ENCODE results near the gene ATR.

The ATR gene

DNA sequence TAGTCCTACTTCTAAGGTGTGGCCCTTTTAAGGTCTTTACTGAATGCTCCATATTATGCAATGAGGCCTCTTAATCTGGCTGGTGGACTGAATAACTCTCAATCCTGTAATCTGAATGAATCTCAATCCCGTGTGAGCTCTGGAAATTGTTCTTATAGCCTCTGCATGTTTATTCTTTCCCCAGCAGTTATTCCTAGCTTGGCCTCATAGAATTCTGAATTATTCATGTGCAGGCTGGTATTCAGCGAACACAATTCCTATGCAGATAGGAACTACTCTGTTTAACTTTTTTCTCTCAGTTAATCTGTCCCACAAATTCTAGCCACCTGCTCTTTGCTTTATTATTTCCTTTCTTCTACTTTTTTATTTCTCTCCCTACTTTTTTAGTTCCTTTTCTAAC, 86.3 kb downstream of the ATR start:
- no peak for DNase-seq (ENCODE audit: extremely low read depth, low read depth)
- TF ChIP-seq, protein P1, sequence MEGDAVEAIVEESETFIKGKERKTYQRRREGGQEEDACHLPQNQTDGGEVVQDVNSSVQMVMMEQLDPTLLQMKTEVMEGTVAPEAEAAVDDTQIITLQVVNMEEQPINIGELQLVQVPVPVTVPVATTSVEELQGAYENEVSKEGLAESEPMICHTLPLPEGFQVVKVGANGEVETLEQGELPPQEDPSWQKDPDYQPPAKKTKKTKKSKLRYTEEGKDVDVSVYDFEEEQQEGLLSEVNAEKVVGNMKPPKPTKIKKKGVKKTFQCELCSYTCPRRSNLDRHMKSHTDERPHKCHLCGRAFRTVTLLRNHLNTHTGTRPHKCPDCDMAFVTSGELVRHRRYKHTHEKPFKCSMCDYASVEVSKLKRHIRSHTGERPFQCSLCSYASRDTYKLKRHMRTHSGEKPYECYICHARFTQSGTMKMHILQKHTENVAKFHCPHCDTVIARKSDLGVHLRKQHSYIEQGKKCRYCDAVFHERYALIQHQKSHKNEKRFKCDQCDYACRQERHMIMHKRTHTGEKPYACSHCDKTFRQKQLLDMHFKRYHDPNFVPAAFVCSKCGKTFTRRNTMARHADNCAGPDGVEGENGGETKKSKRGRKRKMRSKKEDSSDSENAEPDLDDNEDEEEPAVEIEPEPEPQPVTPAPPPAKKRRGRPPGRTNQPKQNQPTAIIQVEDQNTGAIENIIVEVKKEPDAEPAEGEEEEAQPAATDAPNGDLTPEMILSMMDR (IDR thresholded peaks at IDR 0.05; ENCODE audit: low read depth, low read length): no peak

DNA sequence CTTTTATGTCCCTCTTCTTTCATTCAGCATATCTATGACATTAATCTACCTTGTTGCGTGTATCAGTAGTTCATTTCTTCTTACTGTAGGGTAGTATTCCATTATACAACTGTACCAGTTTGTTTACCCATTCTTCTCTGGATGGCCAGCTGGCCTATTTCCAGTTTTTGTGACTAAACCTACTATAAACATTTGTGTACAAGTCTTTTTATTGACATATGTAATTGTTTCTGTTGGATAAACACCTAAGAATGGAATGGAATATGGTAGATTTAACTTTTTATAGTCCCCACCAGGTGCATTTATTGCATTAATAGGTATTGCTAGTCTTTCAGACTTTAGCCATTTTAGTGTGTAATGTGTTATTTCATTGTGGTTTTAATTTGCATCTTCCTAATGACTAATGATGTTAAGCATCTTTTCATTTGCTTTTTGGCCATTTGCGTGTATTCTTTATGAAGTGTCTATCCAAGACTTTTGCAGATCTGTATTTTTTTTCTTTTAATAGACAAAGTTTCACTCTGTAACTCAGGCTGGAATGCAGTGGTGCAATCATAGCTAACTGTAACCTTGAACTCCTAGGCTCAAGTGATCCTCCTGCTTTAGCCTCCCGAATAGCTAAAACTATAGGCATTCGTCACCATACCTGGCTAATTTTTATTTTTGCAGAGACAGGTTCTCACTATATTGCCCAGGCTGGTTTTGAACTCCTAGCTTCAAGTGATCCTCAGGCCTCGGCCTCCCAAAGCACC, 88.8 kb downstream of the ATR start:
- DNase-seq (ENCODE audit: extremely low read depth, low read depth): no peak
- TF ChIP-seq, protein P1 (IDR thresholded peaks at IDR 0.05; ENCODE audit: low read depth, low read length): no peak

DNA sequence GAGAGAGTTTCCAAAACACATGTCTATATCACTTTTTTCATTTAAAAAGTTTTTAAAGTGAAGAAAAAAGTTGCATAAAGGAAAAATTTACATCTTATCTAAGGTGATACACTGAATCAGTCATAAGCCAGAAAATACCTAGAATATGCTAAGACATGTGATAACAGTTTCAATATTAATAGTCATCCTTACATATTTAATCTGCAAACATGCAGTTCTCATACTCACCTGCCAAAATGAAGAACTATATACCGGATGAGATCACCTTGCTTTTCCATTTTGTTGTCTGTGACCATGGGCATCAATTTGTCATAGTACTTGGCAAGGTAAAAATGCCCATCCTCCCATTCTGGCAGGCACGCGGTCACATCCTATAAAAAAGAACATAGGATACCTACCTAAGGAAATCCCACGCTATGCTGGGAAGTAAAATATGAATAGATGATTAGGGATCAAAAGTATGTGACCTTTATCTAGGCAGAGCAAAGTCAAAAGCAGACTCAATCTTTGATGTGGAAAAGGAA, 93.6 kb downstream of the ATR start:
- no peak for DNase-seq (ENCODE audit: extremely low read depth, low read depth)
- TF ChIP-seq, protein P1 (IDR thresholded peaks at IDR 0.05; ENCODE audit: low read depth, low read length): no peak

DNA sequence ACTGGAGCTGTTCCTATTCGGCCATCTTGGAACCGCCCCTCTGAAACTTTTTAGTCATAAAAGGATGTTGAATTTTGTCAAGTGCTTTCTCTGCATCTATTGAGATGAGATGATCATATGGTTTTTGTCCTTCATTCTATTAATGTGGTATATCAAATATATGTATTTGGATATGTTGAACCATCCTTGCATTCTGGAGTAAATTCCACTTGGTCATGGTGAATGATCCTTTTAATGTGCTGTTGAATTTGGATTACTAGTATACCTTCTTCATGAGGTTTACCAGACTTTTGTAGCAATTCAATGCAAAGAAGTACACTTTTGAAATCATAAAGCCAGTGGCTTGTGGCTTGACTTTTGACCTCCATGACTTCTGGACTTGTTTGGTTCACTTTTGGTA, 97.3 kb downstream of the ATR start:
- TF ChIP-seq, protein P1 (IDR thresholded peaks at IDR 0.05; ENCODE audit: low read depth, low read length): no peak
- no peak for DNase-seq (ENCODE audit: extremely low read depth, low read depth)

DNA sequence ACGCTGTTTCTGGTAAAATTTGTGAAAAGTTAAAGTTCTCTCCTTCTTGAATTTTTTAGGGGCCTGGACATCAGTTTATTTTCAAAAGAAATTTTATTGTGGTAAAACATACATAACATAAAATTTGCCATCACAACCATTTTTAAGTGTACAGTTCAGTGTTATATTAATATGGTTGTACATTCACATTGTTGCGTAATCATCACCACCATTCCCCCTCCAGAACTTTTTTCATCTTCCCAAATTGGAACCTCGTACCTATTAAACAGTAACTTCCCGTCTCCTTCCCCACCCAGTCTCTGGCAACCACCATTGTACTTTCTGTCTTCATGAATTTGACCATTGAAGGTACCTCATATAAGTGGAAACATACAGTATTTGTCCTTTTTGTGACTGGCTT, 107.7 kb downstream of the ATR start:
- DNase-seq (ENCODE audit: extremely low read depth, low read depth): no peak
- TF ChIP-seq, protein P1 (IDR thresholded peaks at IDR 0.05; ENCODE audit: low read depth, low read length): no peak

DNA sequence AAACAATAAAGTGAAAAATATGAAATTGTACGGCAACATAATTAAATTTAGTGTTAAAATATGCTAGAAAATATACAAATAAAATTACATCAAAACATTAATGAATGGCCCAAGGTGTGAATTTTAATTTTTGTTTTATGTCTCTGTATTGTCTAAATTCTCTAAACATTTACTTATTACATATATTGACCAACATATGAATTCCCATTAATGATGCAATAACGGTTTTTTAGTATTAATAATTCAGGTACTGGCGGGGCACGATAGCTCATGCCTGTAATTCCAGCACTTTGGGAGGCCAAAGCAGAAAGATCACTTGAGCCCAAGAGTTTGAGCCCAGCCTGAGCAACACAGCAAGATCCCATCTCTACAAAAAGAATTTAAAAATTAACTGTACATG, 110.1 kb downstream of the ATR start:
- TF ChIP-seq, protein P1 (IDR thresholded peaks at IDR 0.05; ENCODE audit: low read depth, low read length): no peak
- no peak for DNase-seq (ENCODE audit: extremely low read depth, low read depth)

DNA sequence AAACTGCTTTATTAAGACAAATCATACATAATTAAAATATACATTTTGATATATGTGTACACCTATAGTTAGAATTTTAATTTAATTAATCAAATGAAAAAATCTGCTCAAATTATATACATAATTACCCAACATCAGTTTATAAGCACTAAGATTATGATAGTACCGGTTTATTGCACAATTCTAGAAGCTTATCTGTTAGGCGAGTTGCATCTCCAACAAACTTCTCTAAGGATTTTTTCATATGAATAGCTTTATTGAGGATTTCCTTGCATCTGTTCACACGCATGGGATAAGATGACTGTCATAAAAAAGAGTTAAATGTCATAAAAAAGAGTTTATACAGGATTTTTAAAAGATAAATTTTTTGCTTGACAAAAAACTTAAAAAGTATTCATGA, 110.8 kb downstream of the ATR start:
- no peak for DNase-seq (ENCODE audit: extremely low read depth, low read depth)
- TF ChIP-seq, protein P1 (IDR thresholded peaks at IDR 0.05; ENCODE audit: low read depth, low read length): no peak

Data from AG09319 (cell line).